K562 (cell line): ENCODE data around the gene MACROD2. TPM values are rescaled to one million over a fixed set of nuclear protein-coding genes. Genes with fewer than 3 reads are reported as not detected.

Experiments used
- ATAC-seq: fragments of 200-7000 bp; cut with Tn5 transposase; 3 replicates; pipeline ENCODE4 v1.9.1; 2020; ENCODE audit warnings: moderate library complexity
- BruUV-seq: library from RNA; stranded (reverse); fragments of 400-500 nt; replicated peaks from 2 replicates; lab custom pipeline; 2021; lab: Mats Ljungman, UMichigan
- CTCF ChIA-PET: fragments of 300-600 bp; formaldehyde crosslinking; extraction: SDS; loops from one replicate; lab custom pipeline; 2021; ENCODE audit warnings: low intra/inter-chr PET ratio; lab: Yijun Ruan, JAX
- POLR2A ChIA-PET: fragments of 300-600, 350-650 bp; sonication (Branson Sonifier 250); formaldehyde crosslinking; extraction: SDS; loops from one replicate; lab custom pipeline; 2021; ENCODE audit warnings: antibody characterized with exemption, inconsistent platforms; lab: Yijun Ruan, JAX
- DNase-seq, 4 experiments: peaks; one replicate each; pipeline versions ENCODE4 v3.0.0 to v3.0.0-alpha.2; 2011 to 2018; ENCODE audit warnings: low spot score in 3 of 4, mixed read lengths in 3 of 4; ENCODE audit errors: extremely low read depth in 1 of 4
- FAIRE-seq: peaks from 2 replicates; lab custom pipeline; 2011; peaks lifted over from hg19 to GRCh38; lab: Jason Lieb, UNC
- H2AFZ ChIP-seq: 2 replicates; pipeline ENCODE4 v1.6.0; 2011; ENCODE audit warnings: low read depth, low read length, control low read depth, inconsistent platforms
- H3K27ac ChIP-seq: fragments of 200-600 bp; 3 replicates; pipeline ENCODE4 v1.8.0; 2011; ENCODE audit warnings: low read depth, mild to moderate bottlenecking, control low read depth, inconsistent platforms, low read length, moderate library complexity, mixed read lengths; ENCODE audit errors: extremely low read depth
- H3K27me3 ChIP-seq, 2 experiments: fragments of 300-600 bp in 1 of 2; 2 replicates in 1 of 2; 3 replicates in 1 of 2; pipeline versions ENCODE4 v1.6.0 to v1.8.0; 2011; ENCODE audit warnings: inconsistent platforms in 2 of 2, low read length in 2 of 2, mild to moderate bottlenecking in 1 of 2, mixed read lengths in 1 of 2, moderate library complexity in 1 of 2; ENCODE audit not compliant: control insufficient read depth in 2 of 2, insufficient read depth in 2 of 2
- H3K36me3 ChIP-seq: fragments of 300-600 bp; 3 replicates; pipeline ENCODE4 v1.8.0; 2011; ENCODE audit warnings: mild to moderate bottlenecking, low read length, inconsistent platforms; ENCODE audit not compliant: control insufficient read depth, insufficient read depth
- H3K4me1 ChIP-seq, 2 experiments: fragments of 200-600 bp in 1 of 2; replicated peaks in 1 of 2; 2 replicates in 1 of 2; 3 replicates in 1 of 2; pipeline versions ENCODE4 v1.5.1 to v1.8.0; 2011; ENCODE audit warnings: inconsistent platforms in 2 of 2, low read length in 2 of 2, mild to moderate bottlenecking in 1 of 2, mixed read lengths in 1 of 2, moderate library complexity in 1 of 2; ENCODE audit not compliant: control insufficient read depth in 2 of 2, insufficient read depth in 2 of 2
- H3K4me2 ChIP-seq: 2 replicates; pipeline ENCODE4 v1.6.1; 2011; ENCODE audit warnings: low read length, control low read depth, inconsistent platforms, mixed read lengths; ENCODE audit not compliant: insufficient read depth
- H3K4me3 ChIP-seq: fragments of 200-600 bp; sonication (generic), shearing (Covaris generic); 2 replicates; pipeline ENCODE4 v1.5.1; 2016; ENCODE audit warnings: control low read depth, inconsistent platforms
- H3K79me2 ChIP-seq: fragments of 200-600 bp; 3 replicates; pipeline ENCODE4 v1.8.0; 2011; ENCODE audit warnings: low read length, inconsistent platforms; ENCODE audit not compliant: control insufficient read depth, insufficient read depth
- H3K9ac ChIP-seq, 2 experiments: 2 replicates each; pipeline versions ENCODE4 v1.6.0 to v1.6.1; 2011; ENCODE audit warnings: low read depth in 2 of 2, low read length in 2 of 2, control low read depth in 1 of 2, inconsistent platforms in 1 of 2, mild to moderate bottlenecking in 1 of 2, mixed read lengths in 1 of 2; ENCODE audit not compliant: insufficient read depth in 1 of 2
- H3K9me1 ChIP-seq: one replicate; pipeline ENCODE4 v1.6.0; 2011; ENCODE audit warnings: inconsistent platforms, mild to moderate bottlenecking, low read length, moderate library complexity; ENCODE audit not compliant: control insufficient read depth, insufficient read depth
- H3K9me3 ChIP-seq: replicated peaks from 2 replicates; pipeline ENCODE4 v1.5.1; 2011; ENCODE audit warnings: low read depth, low read length, inconsistent platforms; ENCODE audit not compliant: control insufficient read depth, insufficient read depth
- H4K20me1 ChIP-seq: replicated peaks from 2 replicates; pipeline ENCODE4 v1.6.1; 2011; ENCODE audit warnings: low read length, inconsistent platforms, mixed read lengths; ENCODE audit not compliant: control insufficient read depth, insufficient read depth
- BCL6 ChIP-seq: fragments of 250-450 bp; sonication (Bioruptor Pico); IDR thresholded peaks from 2 replicates; pipeline ENCODE4 v1.4.0; 2020
- FOXA1 ChIP-seq: fragments of 450-650 bp; IDR thresholded peaks from 2 replicates; pipeline ENCODE4 v1.6.1; 2016; ENCODE audit warnings: mild to moderate bottlenecking, borderline replicate concordance
- GABPB1 ChIP-seq: sonication (generic); formaldehyde crosslinking; IDR thresholded peaks from 2 replicates; pipeline ENCODE4 v1.8.0; 2022; ENCODE audit warnings: mild to moderate bottlenecking, missing genetic modification reagents
- NFATC3 ChIP-seq: fragments of 450-650 bp; IDR thresholded peaks from 2 replicates; pipeline ENCODE4 v1.6.1; 2017; ENCODE audit warnings: mild to moderate bottlenecking
- PHF8 ChIP-seq: fragments of 200-600 bp; sonication (generic); IDR thresholded peaks from 2 replicates; pipeline ENCODE4 v1.6.1; 2012; ENCODE audit warnings: mixed run types, mild to moderate bottlenecking, inconsistent platforms, low read length, moderate library complexity, borderline replicate concordance
- RCOR1 ChIP-seq, 2 experiments: IDR thresholded peaks; 2 replicates each; pipeline ENCODE4 v1.6.1; 2012; ENCODE audit warnings: low read depth in 2 of 2, low read length in 2 of 2, borderline replicate concordance in 1 of 2, improper control_type of control experiment in 1 of 2
- TEAD2 ChIP-seq: fragments of 450-650 bp; IDR thresholded peaks from 2 replicates; pipeline ENCODE4 v1.6.1; 2016; ENCODE audit warnings: missing genetic modification characterization, control low read depth, missing compliant biosample characterization
- ZFP1 ChIP-seq: fragments of 450-650 bp; formaldehyde crosslinking; IDR thresholded peaks from 2 replicates; pipeline ENCODE4 v1.4.0; 2020; ENCODE audit warnings: mild to moderate bottlenecking, mixed read lengths
- ZNF830 ChIP-seq: fragments of 250-450 bp; sonication (Bioruptor Pico); IDR thresholded peaks from 2 replicates; pipeline ENCODE4 v1.5.0; 2021; ENCODE audit warnings: mild to moderate bottlenecking
- WGBS: fragments of 100-300 bp; shearing (Covaris generic); methylation state at CpG from one replicate; pipeline ENCODE4 v1.1.6; 2016; ENCODE audit warnings: low coverage, mixed read lengths; ENCODE audit not compliant: insufficient coverage; ENCODE audit errors: missing lambda C conversion rate; 5-methylcytosine and 5-hydroxymethylcytosine counted together
- in situ Hi-C: fragments of 300-500 bp; cut with MboI; formaldehyde crosslinking; loops from 4 replicates; pipeline ENCODE4 v1.15.0; 2018; ENCODE audit warnings: inconsistent platforms, mixed read lengths
- intact Hi-C: fragments of 100-400 bp; cut with micrococcal nuclease; formaldehyde crosslinking; loops from 2 replicates; pipeline ENCODE4 v1.14.2; 2022
- polyA plus RNA-seq, 8 experiments: library from polyadenylated mRNA; depleted of rRNA in 4 of 8; stranded (reverse) in 5 of 8; unstranded in 3 of 8; fragments of >200 nt; fragmentation: Nextera tagmentation in 2 of 8; fragmentation: Illumina TruSeq in 1 of 8; extraction: Ambion mirVana in 2 of 8; extraction: Trizol in 1 of 8; gene quantifications; 2 replicates each; pipeline versions ENCODE4 v1.2.1 to v1.2.3, GENCODE V29; 2011 to 2014; ENCODE audit warnings: inconsistent platforms in 1 of 8, missing spikeins in 1 of 8
- total RNA-seq, 7 experiments: library from RNA; depleted of rRNA in 6 of 7; stranded (reverse); fragments of >200 nt in 6 of 7; fragmentation: Illumina TruSeq in 2 of 7; extraction: Trizol in 2 of 7; gene quantifications; 2 replicates each; pipeline versions ENCODE4 v1.2.1 to v1.2.3, GENCODE V29; 2011 to 2021; ENCODE audit warnings: low replicate concordance in 1 of 7
- TF ChIP-seq, protein P1 (sequence below): fragments of 450-650 bp; conservative IDR thresholded peaks from 2 replicates; pipeline ENCODE4 v1.6.1; 2016; ENCODE audit warnings: missing genetic modification characterization, low read depth, mild to moderate bottlenecking, control low read depth, missing compliant biosample characterization
- TF ChIP-seq, protein P2 (sequence below): fragments of 450-650 bp; formaldehyde crosslinking; IDR thresholded peaks from 2 replicates; pipeline ENCODE4 v1.4.0; 2020; ENCODE audit warnings: mild to moderate bottlenecking

Gene MACROD2
- total and polyA plus RNA-seq, 9 of the 15 experiments (the other 6 are each of a cell fraction or from before 2014, with no cell fraction given), result not detected

DNA sequence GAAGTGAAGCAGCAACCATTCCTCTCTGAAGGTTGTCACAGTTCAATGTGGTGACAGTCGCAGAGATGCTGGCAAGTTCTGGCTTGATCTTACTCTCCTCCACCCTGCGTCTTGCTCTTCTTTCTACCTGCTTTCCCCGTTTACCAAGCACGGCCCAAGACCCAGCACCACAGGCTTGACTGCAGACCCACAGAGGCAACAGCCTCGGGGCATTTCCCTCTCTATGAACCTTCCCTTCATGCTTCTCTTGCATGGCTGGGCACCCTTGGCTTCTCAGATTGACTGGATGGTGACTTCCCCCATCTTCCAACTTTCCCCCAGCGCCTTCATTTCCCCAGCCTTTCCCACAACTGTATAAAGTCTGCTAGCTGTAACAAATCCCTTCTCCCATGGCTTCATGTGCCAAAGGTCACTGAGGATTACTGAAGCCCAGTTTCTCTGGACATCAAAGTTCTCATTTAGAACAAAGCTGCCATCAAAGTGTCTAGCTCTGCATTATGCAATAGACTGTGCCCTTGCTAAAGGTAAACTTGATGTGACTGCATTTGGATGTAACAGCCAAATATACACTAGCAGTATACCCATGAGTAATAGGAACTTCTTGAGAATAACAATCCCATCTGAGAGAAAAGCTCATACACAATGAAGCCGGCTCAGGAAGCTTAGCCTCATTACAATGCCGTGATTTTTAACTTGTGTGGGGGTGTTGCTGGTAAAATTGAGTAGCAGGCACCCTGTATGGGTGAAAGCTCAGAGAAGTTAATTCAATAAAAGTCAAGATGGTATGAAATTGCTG, 1065.1 kb downstream of the MACROD2 start:
- FAIRE-seq (no peak), DNase-seq (no peak), ATAC-seq (no peak)
- ChIA-PET POLR2A (no interaction called here), CTCF (no interaction called here)
- Histone ChIP-seq H3K4me1 (no peaks in the 10 kb centered on the region), H3K4me2 (no peak overlapping the region), H4K20me1 (no peaks in the 10 kb centered on the region), H2AFZ (no peak overlapping the region), H3K27me3 (no peaks in the 10 kb centered on the region), H3K79me2 (no peaks in the 10 kb centered on the region), H3K27ac (no peak overlapping the region), H3K9me1 (no peaks in the 10 kb centered on the region), H3K4me3 (no peak overlapping the region), H3K9me3 (no peaks in the 10 kb centered on the region), H3K9ac (no peak overlapping the region), H3K36me3 (no peaks in the 10 kb centered on the region)
- no TSS peak for BruUV-seq
- intact Hi-C loops, result no loop called here
- WGBS, result 0% methylated on average over 7 of the region's 8 CpGs
- TF ChIP-seq, protein P1, sequence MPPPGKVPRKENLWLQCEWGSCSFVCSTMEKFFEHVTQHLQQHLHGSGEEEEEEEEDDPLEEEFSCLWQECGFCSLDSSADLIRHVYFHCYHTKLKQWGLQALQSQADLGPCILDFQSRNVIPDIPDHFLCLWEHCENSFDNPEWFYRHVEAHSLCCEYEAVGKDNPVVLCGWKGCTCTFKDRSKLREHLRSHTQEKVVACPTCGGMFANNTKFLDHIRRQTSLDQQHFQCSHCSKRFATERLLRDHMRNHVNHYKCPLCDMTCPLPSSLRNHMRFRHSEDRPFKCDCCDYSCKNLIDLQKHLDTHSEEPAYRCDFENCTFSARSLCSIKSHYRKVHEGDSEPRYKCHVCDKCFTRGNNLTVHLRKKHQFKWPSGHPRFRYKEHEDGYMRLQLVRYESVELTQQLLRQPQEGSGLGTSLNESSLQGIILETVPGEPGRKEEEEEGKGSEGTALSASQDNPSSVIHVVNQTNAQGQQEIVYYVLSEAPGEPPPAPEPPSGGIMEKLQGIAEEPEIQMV (tag), result no peak
- TF ChIP-seq ZFP1 (CRISPR knock-in tag), result no peak
- TF ChIP-seq NFATC3, result no peak
- TF ChIP-seq ZNF830 (CRISPR knock-in tag), result no peak
- TF ChIP-seq, protein P2, sequence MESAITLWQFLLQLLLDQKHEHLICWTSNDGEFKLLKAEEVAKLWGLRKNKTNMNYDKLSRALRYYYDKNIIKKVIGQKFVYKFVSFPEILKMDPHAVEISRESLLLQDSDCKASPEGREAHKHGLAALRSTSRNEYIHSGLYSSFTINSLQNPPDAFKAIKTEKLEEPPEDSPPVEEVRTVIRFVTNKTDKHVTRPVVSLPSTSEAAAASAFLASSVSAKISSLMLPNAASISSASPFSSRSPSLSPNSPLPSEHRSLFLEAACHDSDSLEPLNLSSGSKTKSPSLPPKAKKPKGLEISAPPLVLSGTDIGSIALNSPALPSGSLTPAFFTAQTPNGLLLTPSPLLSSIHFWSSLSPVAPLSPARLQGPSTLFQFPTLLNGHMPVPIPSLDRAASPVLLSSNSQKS (CRISPR knock-in tag), result no peak
- no peak for TF ChIP-seq GABPB1 (CRISPR knock-in tag)
- TF ChIP-seq PHF8, result no peak
- no peak for TF ChIP-seq RCOR1 (IDR thresholded peaks at IDR 0.05; ENCODE audit: borderline replicate concordance in 1 of 2, low read depth in 2 of 2, low read length in 2 of 2)
- TF ChIP-seq FOXA1, result no peak
- no peak for TF ChIP-seq TEAD2 (tag)
- TF ChIP-seq BCL6, result no peak
- in situ Hi-C loops, result no loop called here
